Fibroblast of lung (primary cell): ENCODE measurements around the gene UQCC5.

Experiments used
- EZH2 ChIP-seq: IDR thresholded peaks from 2 replicates; pipeline ENCODE4 v1.5.1; 2012; ENCODE audit warnings: low read length, control low read depth, mild to moderate bottlenecking; ENCODE audit errors: missing control alignments
- TF ChIP-seq, protein P1 (sequence below), 2 donors: IDR thresholded peaks in 1 of 2; conservative IDR thresholded peaks in 1 of 2; 1 replicate in 1 of 2; 2 replicates in 1 of 2; pipeline ENCODE4 v1.5.1; 2011 to 2012; ENCODE audit warnings: low read length in 2 of 2, control low read depth in 1 of 2, inconsistent platforms in 1 of 2, low read depth in 1 of 2, mild to moderate bottlenecking in 1 of 2

DNA sequence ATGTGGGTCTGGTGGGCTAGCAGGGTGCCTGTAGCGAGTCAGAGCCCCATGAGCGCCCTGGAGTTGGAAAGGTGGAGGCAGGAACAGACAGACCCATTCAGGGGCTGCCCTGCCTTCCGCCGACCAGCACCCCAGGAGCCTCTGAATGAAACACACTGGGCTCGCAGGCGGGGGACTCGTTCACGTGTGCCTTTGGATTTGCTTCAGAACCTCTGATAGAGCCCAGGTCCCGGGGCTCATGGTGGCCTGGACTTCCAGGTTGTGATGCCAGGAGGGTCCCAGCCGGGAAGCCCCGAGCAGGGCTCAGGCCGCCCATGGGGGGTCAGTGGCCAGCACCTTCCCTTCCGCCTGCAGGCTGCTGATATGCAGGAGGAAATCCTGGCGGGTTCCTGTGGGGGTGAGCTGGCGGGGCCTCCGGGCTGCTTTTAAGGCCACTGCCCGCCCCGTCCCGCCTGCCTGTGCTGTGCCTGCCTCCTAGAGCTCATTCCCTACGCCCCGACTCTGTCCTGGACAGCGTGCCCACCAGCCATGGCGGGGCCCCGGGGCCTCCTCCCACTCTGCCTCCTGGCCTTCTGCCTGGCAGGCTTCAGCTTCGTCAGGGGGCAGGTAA, 41.4 kb upstream of the UQCC5 start, which contains the start of gene STAB1:
- TF ChIP-seq, protein P1, sequence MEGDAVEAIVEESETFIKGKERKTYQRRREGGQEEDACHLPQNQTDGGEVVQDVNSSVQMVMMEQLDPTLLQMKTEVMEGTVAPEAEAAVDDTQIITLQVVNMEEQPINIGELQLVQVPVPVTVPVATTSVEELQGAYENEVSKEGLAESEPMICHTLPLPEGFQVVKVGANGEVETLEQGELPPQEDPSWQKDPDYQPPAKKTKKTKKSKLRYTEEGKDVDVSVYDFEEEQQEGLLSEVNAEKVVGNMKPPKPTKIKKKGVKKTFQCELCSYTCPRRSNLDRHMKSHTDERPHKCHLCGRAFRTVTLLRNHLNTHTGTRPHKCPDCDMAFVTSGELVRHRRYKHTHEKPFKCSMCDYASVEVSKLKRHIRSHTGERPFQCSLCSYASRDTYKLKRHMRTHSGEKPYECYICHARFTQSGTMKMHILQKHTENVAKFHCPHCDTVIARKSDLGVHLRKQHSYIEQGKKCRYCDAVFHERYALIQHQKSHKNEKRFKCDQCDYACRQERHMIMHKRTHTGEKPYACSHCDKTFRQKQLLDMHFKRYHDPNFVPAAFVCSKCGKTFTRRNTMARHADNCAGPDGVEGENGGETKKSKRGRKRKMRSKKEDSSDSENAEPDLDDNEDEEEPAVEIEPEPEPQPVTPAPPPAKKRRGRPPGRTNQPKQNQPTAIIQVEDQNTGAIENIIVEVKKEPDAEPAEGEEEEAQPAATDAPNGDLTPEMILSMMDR (conservative IDR thresholded peaks at IDR 0.05 in 1 of 2, IDR thresholded peaks at IDR 0.05 in 1 of 2; ENCODE audit: low read depth in 1 of 2, low read length in 2 of 2): no peak
- TF ChIP-seq EZH2: no peak
